Measurements from ENCODE around the gene RNF41.
A peak's percentile ranks its signal among the peaks of the same experiment; 100 is the strongest.
"Not testable (repeated sequence)": the region's sequence is repeated elsewhere in the genome, so short reads cannot be mapped to it uniquely, and the experiment has no call there.

The RNF41 gene

DNA sequence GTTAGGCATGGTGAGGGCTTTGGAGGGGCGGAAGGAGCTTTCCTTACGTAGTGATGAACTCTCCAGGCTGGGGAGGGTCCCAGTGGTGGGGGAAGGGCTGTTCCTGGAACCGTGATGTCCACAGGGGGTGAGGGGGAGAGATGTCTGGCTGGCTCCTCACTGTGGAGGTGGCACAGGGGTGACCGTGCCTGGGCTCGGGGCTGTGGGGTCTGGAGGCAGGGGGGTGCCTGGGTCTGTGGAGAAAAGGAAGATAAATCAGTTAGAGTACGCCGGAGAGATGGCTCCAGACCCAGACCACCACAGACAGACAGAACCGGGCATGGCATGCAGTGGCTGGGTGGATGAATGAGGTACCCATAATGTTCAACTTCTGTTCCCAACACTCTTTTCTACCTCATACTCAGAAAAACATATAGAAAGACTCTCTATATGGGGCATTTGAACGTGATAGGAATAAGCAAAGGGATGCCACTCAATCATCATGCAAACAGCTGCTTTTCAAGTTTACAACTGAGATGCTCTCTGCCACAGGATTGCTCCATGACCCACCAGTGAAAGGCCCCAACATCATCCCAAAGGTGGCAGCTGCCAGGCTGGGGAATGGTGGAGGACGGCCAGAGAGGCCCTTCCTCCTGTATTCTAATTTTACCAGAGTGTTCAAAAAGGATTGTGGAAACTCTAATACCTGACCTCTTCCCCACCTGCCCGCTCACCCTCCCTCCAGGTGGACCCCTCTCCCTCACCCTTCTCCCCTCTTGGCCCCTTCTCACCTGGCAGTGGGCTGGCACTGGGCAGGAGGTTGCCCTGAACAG, 58.0 kb downstream of the RNF41 start:
- DNase-seq, result no peak

DNA sequence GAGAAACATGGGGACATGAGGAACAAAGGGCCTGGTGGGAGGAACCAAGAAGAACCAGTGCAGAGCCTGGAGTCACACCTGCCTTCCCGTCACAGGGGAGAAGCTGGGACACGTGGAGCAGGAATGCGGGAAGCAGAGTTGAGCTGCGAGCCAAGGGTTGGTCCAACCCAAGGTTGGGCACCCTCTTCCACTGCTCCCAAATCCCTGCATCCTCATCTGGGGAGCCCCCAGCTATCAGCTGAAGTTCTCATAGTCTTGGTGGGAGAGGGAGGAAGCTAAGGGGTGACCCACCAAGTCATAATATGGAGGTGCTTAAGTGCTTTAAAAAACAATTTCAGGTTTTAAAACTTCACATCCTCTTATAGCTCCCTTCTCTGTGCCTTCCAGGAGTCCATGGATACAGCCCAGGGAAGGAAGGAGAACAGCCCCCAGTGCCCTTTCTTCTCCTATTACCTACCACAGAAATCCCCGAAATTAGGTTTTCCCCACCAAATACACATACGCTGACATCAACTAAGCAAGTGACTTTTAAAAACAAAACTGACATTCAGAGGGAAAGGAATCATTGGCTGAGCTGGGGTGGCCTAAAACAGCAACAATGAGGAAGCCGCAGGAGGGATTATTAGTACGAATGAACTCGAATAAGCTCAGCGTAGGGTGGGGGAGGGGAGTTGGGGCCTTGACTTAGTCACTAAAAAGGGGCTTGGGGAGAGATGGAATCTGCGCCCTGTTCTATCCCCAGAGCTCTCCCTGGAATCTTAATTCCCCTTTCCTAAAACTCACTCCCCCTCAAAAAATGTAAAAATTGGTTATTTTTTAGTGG, 59.0 kb downstream of the RNF41 start:
- no peak for DNase-seq

DNA sequence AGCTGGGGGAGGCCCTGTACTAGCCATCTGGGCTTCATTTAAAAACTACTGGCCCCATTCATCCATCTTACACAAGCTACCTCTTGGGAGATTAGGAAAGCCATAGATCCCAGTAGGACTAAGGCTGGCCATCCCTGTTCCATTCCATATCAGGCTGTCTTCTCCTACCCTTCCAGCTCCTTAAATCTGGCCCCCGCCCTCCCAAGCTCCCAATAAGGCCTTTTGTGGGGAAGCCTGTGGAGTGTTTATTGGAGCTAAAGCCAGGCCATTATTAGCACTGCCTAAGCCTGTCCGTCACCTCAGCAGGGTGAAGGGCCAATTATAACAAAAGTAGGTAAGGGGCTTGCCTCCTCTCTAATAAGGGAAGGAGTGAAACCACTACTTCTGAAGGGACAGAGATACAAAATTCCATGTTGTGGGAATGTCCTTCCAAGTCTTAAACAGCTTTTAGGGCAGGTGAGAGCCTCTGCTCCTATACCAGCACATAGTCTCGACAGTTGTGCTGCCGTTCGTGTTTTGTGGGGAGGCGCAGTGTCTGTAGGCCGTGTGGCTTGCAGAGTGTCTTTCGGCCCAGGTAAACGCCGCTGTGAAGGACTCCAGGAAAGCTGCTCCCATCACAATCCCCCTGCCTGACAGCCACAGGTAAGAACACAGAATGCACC, 59.9 kb downstream of the RNF41 start:
- no peak for DNase-seq

DNA sequence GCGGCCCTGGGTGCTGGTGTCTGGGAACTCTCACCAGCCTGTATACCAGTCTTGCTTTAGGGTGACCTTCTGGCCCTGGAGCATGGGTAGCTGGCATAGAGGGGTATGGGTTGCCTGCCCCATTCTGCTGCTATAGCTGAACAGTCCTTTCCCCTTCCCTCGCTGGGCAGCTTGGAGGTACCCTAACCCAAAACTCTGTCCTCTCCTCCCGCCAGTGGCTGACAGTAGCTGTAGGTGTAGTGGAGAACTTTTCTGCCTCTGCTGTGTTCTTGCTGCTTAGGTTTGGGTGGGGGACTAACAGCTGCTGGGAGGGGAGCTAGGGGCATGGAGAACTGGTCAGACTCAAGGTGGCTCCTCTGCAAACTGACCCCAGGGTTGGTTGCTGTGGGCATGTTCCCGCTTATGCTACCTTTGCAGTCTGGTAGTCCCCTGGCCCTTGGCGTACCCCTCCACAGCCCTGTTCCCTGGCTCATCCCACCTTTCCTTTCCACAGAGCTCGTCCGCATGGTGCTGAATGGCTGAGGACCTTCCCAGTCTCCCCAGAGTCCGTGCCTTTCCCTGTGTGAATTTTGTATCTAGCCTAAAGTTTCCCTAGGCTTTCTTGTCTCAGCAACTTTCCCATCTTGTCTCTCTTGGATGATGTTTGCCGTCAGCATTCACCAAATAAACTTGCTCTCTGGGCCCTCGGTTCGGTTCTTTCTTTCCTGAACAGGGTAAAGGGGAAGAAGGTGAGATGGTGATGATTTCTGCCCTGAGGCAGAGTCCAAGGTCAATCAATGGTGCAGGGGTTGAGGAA, 60.6 kb downstream of the RNF41 start:
- no peak for DNase-seq

DNA sequence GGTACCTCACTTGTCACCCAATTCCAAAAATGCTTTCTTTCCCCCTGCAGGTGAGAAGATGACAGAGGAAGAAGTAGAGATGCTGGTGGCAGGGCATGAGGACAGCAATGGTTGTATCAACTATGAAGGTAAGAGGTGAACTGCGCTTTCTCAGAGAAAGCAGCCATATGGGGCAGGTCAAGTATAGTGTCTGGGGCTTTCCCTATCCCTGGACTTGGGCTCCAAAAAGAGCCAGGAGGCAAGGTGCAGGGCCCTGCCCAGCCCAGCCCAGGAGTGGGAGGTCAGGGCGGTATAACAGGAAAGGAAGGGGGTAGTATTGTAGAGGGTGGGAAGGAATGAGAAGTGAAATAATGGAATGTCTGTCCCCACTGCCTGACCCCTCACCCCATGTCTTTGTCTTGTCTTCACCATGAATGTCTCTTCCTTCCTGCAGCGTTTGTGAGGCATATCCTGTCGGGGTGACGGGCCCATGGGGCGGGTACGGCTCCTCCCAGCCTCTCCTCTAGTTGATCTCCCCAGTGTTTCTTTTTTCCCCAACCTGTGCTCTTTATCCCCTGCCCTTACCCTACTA, 61.4 kb downstream of the RNF41 start:
- DNase-seq, result no peak

DNA sequence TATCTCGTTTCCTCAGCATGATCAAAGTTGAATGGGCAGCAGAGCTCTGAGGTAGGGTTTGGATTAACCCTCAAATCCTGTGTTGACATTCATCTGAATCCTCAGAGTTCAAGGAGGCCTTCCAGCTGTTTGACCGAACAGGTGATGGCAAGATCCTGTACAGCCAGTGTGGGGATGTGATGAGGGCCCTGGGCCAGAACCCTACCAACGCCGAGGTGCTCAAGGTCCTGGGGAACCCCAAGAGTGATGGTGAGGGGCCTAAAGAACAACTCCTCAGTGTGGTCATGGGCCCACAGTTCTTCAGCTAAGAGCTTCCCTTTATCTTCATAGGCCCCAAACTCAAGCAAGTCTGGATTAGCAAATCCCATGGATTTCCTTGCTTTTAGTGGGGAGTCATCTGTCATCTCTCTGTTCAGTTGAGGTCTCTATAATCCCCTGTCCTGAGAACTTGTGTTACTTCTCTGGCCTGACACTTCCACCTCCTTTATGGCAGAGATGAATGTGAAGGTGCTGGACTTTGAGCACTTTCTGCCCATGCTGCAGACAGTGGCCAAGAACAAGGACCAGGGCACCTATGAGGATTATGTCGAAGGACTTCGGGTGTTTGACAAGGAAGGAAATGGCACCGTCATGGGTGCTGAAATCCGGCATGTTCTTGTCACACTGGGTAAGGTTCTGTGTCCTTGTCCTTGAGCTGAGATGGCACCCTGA, 62.1 kb downstream of the RNF41 start:
- DNase-seq, result no peak

DNA sequence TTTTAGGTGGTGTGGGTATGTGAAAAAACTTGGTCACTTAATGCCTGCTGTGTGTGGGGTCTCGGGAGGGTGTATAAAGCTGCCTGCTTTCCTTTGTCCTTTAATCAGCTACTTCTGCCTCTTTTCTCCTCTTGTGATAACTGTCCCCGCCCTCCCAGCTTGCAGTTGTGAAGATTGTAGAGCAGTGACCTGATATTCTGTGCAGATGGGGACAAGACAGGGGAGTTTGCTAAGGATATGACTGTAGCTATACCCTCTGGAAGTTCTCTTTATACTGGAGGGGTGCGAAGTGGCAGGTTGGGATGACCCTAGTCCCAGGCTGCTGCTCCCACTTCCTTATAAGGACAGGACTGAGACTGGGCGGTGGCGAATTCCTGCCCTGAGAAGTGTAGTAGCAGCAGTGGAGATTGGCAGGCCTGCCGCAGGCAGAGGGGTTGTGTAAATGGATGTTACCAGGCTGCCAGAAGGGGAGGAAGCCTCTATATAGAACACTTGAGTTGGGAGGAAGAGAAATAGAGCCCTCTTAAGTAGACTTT, 62.7 kb downstream of the RNF41 start:
- no peak for DNase-seq

DNA sequence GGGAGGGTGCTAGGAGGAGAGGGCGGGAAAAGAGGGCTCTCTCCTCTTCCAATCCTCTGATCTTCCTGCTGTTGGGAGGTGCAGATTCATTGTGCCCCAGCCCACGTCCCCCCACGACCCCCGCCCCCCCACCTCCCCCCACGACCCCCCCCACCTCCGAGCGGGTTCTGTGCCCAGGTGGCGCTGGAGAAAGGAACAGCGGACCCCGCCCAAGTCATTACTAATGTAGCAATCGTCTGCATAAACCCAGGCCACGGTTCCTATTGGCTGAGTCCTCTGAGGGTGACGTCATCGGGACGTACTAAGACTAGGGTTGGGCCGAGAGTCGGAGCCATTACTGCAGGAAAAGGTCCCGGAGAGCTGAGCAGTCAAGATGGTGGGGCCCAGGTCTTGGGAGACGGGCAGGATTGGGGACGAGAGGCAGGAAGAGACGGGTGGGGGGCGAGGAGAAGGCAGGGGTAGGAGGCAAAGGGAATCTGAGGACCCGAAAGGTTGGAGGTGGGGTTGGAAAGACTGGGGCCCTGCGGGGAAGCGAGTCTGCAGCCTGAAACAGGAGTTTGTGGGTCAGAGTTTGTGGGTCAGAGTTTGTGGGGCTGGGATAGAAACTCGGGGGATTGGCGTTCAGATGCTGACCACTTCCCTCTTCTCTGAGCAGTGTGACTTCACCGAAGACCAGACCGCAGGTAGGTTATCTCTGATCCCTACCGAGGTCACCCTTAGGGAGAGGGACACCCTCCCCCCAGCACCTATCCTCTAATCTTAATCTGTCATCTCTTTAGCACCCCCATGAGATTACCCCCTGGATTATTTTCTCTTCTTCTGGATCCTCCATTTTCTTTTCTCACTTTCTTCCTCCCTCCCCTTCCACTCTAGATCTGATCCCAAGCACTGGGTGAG, 63.4 kb downstream of the RNF41 start, which contains the start of gene MYL6:
TSS of gene MYL6 (plus strand) at position 331 of the 897 bp plus-strand sequence. CDS start at position 374, 43 bp downstream.
- DNase-seq, result peak; percentile 99

DNA sequence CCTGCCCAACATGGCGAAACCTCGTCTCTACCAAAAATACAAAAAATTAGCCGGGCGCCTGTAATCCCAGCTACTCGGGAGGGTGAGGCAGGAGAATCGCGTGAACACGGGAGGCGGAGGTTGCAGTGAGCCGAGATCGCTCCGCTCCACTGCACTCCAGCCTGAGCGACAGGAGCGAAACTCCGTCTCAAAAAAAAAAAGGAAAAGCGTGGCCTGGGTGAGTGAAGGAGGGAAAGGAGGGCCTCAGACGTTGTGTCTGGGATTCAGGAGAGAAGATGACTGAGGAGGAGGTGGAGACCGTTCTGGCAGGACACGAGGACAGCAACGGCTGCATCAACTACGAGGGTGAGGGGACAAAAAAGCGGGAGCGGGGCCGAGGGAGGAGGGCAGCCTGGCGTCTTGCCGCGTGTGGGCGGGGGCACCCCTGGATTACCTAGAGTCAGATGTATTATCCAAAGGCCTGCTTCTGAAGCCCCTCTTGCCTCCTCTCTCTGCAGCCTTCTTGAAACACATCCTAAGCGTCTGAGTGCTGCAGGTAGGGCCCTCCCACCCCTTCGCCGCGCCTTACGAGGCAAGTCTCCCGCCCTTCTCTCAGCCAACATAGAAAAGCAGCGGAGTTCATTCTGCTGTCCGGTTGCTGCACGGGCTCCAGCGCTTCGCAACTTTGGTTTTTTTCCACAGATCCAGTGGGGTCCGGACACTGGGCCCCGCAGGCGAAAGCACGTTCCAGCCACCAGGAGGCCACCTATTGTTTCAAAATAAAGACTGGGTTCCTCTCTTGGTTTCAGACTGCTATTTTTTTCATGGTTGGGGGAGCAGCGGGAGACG, 64.3 kb downstream of the RNF41 start:
- peak; percentile 88 for DNase-seq

DNA sequence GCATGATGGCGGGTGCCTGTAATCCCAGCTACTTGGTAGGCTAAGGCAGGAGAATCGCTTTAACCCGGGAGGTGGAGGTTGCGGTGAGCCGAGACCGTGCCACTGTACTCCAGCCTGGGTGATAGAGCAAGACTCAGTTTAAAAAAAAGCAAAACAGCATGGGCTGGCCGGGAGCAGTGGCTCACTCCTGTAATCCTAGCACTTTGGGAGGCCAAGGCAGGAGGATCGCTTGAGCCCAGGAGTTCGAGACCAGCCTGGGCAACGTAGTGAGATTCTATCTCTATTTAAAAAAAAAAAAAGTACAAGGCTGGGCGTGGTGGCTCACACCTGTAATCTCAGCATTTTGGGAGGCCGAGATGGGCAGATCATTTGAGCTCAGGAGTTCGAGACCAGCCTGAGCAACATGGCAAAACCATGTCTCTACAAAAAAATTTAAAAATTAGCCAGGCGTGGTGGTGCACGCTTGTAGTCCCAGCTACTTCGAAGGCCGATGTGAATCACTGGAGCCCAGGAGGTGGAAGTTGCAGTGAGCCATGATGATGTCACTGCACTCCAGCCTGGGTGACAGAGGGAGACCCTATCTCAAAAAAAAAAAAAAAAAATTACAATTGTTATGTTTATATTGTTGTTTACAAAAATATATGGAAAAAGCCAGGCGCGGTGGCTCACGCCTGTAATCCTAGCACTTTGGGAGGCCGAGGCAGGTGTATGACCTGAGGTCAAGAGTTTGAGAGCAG, 65.1 kb downstream of the RNF41 start:
- not testable (repeated sequence) for DNase-seq

DNA sequence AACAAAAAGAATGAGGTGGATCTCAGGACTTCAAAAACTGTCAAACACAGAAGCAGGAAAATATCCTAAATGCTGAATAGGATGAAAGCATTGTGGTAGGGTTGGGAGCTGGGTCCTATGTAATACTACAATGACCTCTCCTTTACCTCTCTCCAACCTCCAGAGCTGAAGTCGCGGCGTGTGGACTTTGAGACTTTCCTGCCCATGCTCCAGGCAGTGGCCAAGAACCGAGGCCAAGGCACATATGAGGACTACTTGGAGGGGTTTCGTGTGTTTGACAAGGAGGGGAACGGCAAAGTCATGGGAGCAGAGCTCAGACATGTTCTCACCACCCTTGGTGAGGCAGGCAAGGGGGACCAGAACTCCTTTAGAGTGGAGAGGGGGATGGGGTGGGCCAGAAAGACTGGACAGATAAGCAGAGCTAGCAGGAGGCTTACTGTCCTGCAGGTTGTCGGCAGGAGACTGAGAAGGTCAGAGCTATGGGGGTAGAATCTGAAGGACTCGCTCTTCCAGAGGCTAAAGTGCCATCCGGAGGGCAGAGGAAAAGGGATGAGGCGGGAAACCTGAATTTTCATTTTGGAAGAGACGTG, 66.4 kb downstream of the RNF41 start:
- no peak for DNase-seq

DNA sequence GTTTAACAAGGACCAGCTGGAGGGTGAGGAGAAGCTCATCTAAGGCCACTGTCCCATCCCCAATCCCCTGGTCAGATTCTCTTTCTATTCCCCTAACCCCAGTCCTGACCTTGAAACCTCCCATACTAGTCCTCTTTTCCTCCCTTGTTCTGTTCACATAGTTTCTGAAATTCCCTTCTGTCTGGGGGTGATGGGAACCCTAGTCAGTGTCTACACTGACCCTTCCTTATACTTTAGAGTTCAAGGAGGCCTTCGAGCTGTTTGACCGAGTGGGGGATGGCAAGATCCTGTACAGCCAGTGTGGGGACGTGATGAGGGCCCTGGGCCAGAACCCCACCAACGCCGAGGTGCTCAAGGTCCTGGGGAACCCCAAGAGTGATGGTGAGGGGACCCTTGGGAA, 66.9 kb downstream of the RNF41 start:
- DNase-seq, result no peak

DNA sequence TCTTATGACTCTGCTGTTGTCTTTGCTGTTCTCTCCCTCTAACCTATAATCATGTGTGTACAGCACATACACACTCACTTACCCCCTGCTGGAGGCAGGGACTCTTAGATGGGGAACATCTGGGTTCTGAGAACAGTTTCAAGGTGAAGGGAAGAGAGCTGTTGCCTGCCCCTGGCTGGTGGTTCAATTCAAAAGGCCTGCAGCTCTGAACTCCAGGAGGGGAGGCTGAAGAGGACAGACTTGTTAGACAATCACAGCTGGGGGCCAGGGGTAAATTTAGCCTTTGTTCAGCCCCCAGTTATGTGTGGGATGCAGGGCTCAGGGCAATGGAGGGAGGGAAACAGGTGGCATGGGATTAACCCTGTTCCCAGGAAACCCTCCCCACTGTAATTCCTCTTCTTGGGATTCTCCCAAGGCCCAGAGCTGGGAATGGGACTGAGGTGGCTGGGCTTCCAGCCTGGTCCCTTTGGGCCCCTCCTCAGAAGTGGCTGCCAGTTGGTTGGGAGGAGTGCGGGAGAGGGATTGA, 67.4 kb downstream of the RNF41 start:
- DNase-seq, result peak; percentile 65

DNA sequence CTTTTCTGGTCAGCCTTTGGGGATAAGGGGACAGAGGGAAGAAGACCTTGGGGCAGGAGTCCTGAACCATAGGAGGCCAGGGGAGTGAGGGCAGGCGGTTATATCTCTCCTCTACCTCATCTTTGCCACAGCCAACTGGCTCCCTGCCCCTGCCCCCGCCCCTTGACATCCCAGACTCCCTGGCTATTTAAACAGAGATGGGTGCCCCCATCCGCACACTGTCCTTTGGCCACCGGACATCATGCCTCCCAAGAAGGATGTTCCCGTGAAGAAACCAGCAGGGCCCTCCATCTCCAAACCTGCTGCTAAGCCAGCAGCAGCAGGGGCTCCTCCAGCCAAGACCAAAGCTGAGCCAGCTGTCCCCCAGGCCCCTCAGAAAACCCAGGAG, 68.0 kb downstream of the RNF41 start:
- no peak for DNase-seq

DNA sequence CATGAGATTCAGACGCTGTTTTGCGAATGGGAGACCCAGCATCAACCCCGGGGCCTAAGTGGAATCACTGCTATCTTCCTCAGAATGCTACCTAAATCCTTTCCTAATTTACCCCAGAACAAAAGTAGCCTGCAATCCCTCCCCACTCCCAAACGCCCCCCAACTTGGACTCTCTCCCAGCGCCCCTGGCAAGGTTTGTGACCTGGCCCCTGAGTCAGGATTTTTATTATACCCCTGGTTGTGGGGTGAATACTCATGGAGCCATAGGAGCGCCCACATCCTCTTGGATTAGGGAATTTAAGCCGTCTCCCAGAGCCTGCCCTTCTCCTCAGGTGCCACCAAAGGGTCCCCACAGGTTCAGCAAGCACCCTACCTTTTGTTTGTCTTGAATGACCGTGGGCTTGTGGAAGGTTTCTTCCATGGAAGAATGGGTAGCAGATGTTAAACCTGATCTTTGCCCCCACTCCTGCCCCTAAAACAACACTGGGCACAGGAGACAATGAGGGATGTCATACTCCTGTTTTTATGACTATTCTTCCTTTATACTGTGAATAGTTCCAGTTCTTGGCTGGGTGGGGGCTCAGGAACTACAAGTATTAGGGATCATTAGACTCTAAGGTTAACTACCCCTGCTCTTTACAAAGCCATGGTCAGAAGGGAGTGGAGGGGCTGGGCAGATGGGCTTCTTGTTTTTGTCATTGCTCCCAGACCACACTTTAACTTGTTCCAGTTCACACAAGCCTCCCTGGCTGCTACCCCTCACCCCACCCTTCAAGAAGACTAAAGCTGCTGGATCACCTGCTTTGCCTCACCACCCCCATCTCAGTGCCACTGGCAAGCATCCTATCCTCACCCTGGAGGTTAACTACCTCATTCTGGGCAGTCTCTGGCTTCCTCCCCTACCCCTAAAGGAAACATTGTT, 68.7 kb downstream of the RNF41 start:
- DNase-seq, result no peak

All from COR-L47 (cell line).